ENCODE results near the gene ELOVL4.

DNA sequence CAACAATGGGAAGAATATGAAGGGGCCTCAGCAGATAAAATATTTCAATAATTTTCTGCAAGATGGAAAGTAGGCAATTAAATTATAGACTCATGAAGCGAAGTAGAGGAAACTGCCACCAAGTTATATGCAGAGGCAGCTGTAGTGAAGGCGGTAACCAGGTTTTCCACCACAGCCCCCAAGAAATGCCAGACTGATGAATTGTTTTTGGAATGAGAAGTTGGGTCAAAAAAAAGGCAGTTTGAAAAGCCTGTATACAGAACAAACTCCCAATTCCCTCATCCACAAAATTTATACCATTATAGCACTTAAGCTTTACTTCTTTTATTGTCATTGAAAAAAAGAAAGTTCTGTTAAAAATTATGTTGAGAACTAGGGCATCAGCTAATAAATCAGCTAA, 45.3 kb downstream of the ELOVL4 start:
- TF ChIP-seq, protein P1, sequence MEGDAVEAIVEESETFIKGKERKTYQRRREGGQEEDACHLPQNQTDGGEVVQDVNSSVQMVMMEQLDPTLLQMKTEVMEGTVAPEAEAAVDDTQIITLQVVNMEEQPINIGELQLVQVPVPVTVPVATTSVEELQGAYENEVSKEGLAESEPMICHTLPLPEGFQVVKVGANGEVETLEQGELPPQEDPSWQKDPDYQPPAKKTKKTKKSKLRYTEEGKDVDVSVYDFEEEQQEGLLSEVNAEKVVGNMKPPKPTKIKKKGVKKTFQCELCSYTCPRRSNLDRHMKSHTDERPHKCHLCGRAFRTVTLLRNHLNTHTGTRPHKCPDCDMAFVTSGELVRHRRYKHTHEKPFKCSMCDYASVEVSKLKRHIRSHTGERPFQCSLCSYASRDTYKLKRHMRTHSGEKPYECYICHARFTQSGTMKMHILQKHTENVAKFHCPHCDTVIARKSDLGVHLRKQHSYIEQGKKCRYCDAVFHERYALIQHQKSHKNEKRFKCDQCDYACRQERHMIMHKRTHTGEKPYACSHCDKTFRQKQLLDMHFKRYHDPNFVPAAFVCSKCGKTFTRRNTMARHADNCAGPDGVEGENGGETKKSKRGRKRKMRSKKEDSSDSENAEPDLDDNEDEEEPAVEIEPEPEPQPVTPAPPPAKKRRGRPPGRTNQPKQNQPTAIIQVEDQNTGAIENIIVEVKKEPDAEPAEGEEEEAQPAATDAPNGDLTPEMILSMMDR (IDR thresholded peaks at IDR 0.05; ENCODE audit: low read depth, low read length): no peak
- TF ChIP-seq MYC (IDR thresholded peaks at IDR 0.05; ENCODE audit: low read depth, low read length) (no peak), MAX (IDR thresholded peaks at IDR 0.05; ENCODE audit: low read depth, low read length) (no peak)
